NCI-H1930 (cell line): Measurements from ENCODE around the gene GAPDHS.

Source experiments
- DNase-seq, 2 experiments: peaks; one replicate each; lab custom pipeline; 2025; lab: John Stamatoyannopoulos, UW

GAPDHS gene

DNA sequence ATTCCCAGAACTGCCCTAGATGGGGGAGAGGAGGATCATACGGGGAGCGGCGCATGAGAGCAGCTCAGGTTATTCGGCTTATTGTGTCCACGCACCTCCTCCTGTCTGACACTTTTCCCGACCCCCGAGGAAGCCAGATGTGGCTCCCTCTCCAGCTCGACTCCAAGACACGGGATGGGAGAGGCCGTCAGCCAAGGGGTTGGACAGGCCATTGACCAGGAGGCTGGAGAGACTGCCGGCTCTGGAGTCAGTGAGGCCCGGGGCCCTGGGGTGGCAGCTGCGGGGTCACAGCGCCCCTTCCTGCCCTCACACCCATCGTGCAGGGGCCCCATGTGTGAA, 22.7 kb upstream of the GAPDHS start:
- no peak for DNase-seq

DNA sequence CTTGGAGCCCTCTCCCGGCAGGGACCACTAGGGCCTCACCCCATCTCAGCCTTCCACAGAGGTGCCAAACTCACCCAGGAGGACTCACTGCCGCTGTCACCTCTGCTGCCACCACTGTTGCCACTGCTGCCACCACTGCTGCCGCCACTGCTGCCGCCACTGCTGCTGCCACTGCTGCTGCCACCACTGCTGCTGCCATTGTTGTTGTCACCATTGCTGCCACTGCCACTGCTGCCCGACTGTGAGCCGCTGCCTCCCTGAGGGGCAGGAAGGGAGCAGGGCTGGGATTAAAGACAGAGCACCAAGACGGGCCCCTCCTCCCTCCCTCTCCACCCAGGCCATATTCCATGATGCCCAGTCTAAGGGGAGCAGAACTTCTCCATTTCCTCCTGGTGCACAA, 21.9 kb upstream of the GAPDHS start:
- no peak for DNase-seq

DNA sequence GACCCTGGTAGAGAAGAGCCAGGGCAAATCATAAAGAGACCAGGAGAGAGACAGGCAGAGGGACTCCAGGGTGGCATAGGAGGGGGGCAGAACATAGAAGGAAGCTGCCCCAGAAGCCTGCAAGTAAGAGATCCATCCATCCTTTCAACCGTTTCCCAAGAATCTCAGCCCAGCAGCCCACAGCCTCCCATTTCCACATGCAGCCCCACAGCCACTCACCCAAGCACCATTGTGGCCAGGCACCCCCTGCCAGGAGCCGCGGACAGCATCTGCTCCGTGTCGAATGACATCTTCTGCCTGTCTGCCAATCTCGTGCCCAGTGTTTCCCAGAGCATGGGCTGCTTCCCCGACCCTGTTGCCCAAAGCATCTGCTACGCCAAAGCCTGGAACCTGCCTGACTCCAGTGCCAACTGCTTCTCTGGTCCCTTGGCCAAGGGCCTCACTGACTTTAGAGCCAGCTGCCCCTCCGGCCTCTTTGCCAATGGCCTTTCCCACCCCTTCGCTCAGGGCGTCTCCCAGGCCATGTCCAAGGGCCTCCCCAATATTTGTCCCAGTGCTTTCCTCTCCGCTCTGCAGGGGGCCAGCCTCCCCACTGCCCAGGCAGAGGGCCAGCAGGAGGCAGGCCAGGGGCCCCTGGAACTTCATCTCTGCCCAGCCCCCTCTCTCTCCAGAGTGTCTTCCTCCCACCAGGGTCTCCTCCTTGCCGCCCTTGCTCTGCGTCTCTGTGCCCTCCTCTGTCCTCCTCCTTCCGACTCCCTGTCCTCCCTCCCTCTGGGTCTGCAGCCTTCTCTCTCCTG, 20.2 kb upstream of the GAPDHS start:
- DNase-seq, result no peak

DNA sequence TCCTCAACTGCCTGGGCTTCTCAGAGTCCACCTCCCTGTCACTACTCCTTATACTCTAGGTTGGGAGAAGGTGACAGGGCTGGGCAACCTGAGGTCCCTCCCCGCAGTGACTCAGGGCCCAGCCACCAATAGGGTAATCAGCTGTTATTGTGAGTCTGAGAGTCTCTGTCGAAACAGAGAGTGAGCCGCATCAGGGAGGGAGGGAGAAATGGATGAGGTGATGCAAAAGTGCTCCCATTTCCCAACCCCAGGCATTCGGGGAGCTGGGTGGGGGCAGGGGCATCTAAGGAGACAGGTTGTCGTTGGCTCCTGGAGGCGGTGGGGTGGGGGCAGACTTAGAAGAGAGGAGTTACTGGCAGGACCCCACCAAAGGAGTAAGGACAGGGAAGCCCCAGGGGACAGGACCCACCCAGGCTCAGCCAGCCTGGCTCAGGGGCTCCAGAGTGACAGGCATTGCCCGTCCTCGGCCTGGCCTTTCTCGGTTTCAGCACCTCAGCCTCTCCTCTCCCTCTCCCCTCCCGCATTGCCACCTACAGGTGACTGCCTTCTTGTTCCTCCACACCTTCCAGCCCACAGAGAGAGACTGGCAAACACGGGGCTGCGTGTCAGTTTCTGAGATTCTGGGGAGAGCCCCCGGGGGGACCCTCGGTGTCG, 19.5 kb upstream of the GAPDHS start, which contains the start of gene DMKN:
Gene DMKN, minus strand, starts transcription at position 22 of the 654 bp plus-strand sequence. CDS start 174 bp downstream, outside the sequence.
- no peak for DNase-seq

DNA sequence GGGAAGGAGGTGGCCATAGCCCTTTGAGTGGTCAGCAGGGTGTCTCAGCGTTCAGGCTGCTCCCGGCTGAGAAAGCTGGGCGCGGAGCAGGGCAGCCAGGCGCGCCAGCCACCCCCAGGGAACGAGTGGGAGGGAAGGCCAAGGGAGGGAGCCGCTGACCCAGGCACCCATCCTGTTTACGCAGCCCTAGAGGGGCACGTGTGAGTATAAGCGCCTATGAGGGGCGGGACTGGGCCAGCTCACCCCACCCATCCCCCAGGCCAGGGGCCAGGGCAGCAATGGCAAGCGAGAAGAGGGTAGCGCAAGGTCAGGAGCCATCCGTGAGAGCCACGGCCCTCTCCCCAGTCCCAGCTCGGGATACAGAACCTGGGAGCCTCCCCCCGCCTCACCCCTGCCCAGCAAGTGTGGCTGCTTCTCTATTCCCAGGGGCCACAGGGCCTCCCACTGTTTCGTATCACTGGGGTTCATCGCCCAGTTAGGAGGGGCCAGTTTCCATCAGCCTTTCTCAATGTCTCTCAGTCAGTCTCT, 18.9 kb upstream of the GAPDHS start:
- no peak for DNase-seq

DNA sequence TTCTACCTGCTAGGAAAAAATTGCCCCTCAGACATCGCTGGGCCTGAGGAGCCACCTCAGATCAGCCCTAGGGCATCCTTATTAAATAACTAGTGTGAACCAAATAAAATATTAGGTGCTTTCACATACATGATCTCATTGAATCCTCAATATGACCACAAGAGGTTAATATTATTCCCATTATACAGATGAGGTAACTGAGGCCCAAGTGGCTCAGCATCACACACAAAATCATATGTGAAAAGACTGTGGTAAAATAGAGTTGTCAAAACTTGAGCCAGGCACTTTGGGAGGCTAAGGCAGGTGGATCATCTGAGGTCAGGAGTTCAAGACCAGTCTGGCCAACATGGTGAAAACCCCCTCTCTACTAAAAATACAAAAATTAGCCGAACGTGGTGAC, 16.9 kb upstream of the GAPDHS start:
- no peak for DNase-seq

DNA sequence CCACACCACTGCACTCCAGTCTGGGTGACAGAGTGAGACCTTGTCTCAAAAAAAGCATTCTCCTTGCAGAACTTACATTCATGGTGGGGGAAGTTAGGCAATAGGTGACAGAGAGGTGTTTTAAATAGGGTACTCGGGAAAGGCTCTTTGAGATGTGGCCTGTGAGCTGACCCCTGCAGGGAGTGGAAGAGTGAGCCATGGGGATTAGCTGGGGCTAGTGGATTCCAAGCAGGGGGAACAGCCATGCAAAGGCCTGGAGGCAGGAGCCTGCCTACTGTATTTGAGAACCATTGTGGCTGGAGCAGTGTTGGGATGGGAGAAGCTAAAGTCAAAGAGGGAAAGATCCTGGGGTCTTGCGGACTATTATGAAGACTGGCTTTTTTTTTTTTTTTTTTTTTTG, 15.9 kb upstream of the GAPDHS start:
- DNase-seq, result no peak

DNA sequence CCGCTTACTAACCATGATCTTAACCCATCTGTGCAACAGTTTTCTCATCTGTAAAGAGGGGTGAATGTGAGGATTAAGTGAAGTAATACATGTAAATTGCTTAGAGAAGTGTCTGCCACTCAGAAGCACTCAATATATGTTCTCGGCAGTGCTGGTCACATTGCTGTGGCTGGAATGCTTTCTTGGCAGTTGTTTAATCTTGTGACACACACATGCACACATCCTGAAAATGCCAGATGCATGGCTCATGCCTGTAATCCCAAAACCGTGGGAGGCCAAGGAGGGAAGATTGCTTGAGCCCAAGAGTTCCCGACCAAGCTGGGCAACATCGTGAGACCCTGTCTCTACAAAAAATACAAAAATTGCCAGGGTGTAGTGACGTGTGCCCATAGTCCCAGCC, 14.9 kb upstream of the GAPDHS start:
- no peak for DNase-seq

DNA sequence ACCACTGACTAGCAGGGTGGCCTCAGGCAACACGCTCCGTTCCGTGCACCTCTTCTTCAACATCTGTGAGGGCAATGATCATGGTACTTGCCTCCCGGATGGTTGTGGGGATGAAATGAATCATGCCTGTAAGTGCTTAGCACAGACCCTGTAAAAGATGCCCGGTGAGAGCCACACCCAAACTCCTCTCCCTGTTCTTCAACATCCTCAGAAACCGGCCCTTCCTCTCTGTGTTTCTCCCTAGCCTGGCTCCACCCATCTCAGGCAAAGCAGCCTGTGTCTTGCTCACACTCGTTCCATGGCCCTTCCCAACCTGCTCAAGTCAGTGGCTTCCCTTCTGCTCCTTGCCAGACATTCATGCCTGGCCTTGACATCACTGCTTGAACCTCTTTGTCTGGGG, 14.0 kb upstream of the GAPDHS start:
- DNase-seq, result no peak

DNA sequence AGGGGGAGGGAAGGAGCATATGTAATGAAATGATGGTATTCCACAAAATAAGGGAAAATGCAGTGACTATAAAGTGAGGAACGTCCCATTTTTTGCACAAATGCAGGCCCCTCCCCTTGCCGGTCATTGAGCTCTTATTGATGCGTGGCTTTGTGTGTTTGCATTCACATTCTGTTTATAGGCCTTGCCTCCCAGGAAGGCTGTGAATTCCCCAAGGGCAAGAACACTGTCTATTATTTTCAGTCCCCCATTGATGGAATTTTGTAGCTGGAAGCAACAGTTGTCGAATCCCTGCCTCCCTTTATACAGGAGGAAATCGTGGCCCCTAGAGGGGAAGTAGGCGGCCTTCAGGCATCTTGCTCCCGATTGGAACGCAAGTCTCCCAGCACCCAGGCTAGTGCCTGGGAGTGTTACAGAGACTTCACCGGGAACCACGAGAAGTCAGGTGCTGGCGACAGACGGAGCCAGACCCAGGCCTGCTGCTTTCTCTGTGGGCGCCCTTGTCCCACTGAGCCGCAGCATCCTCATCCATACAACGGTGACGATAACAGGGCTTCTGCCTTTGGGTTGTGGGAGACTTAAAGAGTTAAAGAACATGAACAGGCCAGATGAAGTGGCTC, 12.0 kb upstream of the GAPDHS start:
- no peak for DNase-seq

DNA sequence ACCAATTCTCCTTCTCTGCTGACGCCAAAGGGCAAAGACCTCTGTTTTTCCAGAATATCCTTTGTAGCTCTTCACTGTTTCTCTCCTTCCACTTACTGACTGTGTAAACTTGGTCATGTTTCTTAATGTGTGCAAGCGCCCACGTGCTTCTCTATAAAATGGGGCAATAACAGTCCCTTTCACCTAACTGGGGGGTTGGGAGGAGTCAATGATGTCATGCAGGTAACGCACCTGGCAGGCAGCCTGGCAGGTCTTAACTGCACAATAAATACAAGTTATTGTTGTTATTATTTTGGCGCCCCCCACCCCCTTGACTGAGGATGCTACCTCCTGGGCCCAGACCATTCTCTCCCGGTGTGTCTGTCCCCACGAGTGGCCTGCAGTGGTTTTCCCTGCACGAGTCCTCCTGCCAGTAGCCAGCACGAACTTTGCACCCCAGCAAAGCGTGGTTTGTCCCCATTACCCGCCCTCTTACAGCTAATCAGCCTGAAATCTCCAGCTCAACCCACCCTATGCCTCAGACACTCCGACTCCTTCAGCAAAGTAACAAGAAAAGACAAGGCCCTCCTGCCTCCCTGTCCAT, 10.4 kb upstream of the GAPDHS start:
- DNase-seq, result no peak

DNA sequence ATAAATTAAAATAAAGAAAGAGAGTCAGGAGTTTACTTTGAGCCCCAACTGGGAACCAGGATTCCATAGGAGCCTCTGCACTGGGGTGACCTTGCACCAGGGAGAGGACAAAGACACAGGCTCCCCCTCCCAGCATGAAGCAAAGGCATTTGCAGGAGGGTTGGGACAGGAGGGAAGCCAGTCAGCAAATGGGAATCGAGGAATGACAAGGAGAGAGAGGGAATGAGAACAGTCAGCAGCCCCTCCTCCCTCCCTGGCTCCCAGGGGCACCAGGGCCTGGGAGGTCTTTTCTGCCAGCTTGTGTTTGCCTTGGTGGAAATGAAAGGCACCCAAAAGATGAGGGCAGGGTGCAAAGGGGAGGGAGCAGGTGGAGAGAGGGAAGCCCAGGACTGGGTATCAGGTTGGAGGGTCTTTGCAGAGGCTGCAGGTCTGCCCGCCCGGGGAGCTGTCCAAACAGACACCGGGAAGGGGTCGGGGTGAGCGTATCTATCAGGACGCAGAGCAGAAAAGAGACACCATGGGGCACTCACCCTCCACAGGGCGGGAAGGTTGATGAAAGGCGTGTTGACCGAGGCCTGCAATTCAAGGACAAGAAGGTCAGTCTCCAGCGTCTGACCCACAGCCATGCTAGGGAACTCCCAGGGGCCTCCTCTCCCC, 8.9 kb upstream of the GAPDHS start:
- no peak for DNase-seq

DNA sequence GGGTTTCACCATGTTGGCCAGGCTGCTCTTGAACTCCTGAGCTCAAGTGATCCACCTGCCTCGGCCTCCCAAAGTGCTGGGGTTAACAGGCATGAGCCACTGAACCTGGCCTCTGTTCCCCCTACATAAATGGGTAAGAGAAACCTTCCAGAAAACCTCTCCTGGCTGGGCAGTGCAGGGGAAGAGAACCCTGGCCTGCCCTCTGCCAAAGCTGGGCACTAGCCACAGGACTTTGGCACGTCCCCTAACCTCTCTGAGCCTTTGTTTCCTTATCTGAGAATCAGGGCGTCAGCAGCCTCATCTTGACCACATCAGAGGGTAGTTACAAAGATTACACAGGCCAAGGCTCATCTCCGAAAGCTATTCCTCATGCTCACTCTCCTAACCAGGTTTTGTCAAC, 7.4 kb upstream of the GAPDHS start:
- DNase-seq, result no peak

DNA sequence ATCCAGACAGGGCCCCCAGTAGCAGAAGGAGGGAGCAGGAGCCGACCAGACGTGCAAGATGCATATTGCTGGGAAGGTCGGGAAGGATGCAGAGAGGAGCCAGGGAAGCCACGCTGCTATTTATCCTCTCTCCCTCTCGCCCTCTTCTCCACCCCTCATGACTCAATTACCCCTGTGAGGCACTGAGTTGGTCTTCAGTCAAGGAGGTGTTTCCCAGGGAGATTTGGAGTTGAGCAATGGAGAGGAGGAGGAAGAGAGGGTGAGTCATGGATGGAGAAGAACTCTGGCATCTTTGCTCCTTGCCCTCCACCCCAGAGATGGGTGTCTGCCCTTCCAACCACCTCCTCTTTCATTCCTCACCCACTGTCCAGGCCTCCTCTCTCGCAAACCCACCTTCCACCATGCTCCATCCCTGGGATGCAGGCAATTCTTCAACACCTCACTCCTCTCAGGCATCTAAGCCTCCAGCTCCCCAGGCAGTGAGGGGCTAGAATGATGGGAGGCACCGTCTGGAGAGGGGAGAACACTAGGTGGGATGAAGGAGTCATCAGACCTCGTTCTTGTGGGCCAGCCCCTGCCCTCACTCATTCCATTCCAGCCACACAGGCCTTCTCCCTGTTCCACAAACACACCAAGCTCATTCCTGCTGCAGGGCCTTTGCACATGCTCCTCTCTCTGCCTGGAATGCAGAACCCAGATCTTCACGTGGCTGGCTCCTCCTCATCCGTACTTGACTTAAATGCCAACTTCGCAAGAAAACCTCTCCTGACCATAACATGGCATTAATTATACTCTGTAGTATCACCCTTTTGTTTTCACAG, 4.8 kb upstream of the GAPDHS start, which contains the start of gene SBSN:
Gene SBSN, minus strand, starts transcription at position 94 of the 821 bp plus-strand sequence. Its CDS starts 30 bp downstream, at position 64.
- DNase-seq, result no peak

DNA sequence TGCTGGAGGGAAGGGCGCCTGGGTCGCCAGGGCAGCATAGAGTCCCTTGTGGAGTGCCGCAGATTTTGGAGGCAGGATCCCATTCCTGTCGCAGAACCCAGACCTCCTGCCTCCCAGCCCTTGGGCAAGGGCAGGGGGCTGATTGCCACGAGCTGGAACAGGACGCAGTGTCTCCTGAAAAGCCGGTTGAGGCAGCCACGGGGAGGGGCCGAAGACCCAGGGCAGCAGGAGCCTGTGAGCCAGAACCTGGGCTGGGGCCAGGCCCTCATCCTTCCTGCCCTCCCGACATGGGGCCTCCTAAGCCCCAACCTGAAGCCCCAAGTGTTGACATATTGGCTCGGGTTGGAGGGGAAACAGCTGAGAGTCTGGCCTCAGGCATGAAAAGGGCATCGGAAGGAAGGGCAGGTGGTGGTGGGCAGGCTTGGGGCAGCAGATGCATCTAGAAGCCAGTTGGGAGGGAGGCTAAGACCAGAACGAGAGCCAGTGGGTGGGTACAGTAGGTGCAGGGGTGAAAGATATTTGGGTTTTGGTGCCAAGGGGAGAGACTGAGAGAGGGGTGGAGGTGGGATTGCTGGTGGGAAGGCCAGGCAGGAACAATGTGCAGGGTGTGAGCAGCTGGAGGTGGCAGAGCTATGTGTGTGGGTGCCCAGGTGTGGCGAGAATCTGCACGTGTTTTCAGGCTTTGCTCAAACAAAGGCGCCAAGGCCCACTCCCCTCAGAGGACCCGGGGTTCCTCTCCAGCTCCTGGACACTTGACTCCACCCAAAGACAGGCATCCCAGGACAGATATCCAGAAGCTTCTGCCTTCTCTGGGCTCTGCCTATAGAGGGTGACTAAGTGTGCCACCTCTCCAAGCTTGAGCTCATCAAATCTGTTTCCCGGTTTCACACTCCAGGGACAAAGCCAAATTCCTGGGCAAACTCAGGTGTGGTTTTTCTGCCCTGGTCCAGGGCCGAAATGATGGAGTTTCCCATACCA, 3.7 kb upstream of the GAPDHS start:
- no peak for DNase-seq

DNA sequence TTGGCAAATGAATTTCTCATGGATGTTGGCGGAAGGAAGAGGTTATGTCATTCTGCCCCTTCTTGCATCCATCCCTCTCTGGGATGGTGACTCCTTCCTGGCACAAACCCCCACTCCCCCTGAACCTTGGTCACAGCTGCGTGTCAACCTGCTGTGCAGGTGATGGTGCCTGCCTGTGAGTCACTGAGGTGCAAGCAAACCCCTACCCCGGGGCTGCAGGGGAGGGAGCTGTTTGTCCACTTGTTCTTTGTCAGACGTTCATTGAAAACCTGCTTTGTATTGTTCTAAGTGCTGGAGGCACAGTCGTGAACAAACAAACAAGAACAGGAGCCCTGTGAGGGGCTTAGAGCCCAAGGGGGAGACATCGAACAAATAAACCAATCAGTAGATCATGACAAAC, 2.0 kb upstream of the GAPDHS start:
- no peak for DNase-seq

DNA sequence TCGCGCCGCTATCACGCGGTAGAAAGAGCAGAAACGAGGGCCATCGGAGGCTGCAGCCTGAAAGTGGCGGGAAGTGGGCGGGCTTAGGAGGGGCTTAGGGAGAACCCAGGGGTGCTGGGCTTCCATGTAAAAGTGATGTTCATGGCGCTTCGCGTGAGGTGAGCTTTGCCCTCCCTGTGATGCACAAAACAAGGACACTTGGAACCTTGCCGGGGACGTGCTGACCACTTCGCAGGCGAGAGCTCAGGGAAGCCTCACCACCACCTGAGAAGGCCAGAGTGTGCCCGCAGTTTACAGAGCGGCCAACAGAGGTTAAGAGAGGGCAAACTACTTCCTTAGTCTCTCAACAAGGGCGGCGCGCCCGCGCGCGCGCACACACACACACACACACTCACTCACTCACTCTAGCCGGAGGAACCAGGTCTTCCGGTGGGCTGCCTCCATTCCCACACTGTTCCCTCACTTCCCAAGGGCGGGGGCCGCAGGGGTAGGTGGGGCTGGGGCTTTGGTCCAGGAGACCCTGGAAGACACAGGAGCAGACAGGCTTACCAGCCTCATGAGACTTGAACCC, 651 bp downstream of the GAPDHS start:
- no peak for DNase-seq

DNA sequence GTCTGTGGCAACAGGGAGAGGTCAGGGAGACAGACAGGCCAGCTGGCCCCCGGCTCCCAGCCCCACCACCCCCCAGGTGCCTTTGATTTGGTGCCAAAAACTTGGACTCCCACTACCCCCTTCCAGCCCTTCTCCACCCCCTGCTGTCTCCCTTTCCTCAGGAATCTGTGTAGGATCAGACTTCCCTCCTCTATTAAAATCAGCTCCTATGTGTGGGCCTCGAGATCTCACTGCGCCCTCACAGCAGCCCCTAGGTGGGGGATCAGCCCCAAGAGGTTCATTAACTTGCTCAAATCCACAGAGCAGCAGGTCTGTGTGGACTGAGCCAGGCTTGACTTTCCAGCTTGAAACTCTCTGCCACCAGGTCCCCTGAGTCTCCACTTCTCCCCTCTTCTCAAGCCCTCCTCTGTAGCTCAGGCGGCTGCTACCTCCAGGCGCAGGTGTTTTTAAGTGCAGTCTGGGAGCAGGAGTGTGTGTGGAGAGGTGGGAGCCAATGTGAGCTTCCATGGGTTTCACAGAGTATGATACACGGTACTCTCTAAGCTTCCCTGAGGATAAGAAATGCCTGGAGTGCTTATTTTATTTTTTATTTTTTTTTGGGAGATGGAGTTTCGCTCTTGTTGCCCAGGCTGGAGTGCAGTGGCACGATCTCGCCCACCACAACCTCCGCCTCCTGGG, 1.7 kb downstream of the GAPDHS start:
- no peak for DNase-seq

DNA sequence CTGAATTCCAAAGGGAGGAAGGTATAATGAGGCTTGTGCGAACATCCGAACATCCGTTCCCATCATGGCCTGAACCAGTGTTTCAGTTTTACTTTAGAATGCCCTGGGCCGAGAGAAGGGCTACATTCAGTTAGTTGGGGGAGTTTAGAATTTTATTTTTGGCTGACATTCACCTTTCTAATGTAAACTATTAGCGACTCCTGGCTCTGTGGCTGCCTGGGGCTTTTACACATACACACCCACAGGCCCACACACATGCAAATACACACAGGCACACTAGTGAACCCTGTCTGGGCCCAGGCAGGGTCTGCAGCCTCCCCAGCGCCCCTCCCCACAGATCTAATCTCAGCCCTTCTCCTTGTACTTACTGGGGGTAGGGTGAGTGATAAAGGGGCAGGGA, 6.1 kb downstream of the GAPDHS start:
- DNase-seq, result no peak
